ENCODE measurements around the gene NPB. TPM values are rescaled to one million over a fixed set of nuclear protein-coding genes. Genes with fewer than 3 reads are reported as not detected.

The NPB gene
- total and polyA plus RNA-seq, 2 donors (not counting 1 experiment from before 2014, with no cell fraction given) = 0.44 TPM; not detected in 1

GRCh38 chr17:81858967-81859905, 42.8 kb upstream of the NPB start:
- Mint-ChIP-seq H3K9me3 (ENCODE audit: insufficient read depth) (no peaks in the 10 kb centered on the region), H3K27ac (peak overlapping the region; percentile 73), H3K4me3 (peak overlapping the region; percentile 90), H3K27me3 (no peaks in the 10 kb centered on the region), H3K4me1 (peaks cover 32% of the 10 kb centered on the region)
- H3K4me3 ChIP-seq (ENCODE audit: control extremely low read depth in 1 of 5, extremely low read depth in 1 of 5, insufficient read depth in 1 of 5, low read depth in 2 of 5, low read length in 4 of 5) = peak overlapping the region; percentile 58 to 80 (median 74)
- H4K20me1 ChIP-seq (ENCODE audit: control insufficient read depth, insufficient read depth, low read length, poor library complexity, severe bottlenecking) = peaks cover 33% of the 10 kb centered on the region
- no peak for ATAC-seq (ENCODE audit: low read depth)
- CTCF ChIA-PET = no interaction called here
- H3K36me3 ChIP-seq (replicated peaks in 1 of 2; ENCODE audit: control extremely low read depth in 1 of 2, control insufficient read depth in 1 of 2, extremely low read depth in 1 of 2, insufficient read depth in 2 of 2, low read length in 1 of 2) = peaks cover 4 to 28% of the 10 kb centered on the region in 2 experiments
- 77% methylated on average over 22 of the region's 23 CpGs for WGBS (ENCODE audit: insufficient coverage)
- H3K9ac ChIP-seq (ENCODE audit: low read length) = peak overlapping the region; percentile 84
- H3K79me2 ChIP-seq (ENCODE audit: control insufficient read depth, insufficient read depth, low read length) = peaks cover 52% of the 10 kb centered on the region
- no peaks in the 10 kb centered on the region for H3K9me3 ChIP-seq (ENCODE audit: control extremely low read depth in 1 of 3, control insufficient read depth in 2 of 3, insufficient read depth in 1 of 3, low read length in 2 of 3)
- POLR2A ChIA-PET = interaction anchor here (1.6 kb wide), 1 partner anchor 25 kb away, joined by 4 read pairs; no protein-coding TSS in a partner anchor
- TF ChIP-seq EZH2 (IDR thresholded peaks at IDR 0.05; ENCODE audit: borderline replicate concordance, insufficient read depth, low read depth, low read length, poor library complexity, severe bottlenecking) (no peak), CTCF (IDR thresholded peaks at IDR 0.05) (no peak)
- peak overlapping the region; percentile 76 for H2AFZ ChIP-seq (ENCODE audit: insufficient read depth, low read depth, low read length, poor library complexity, severe bottlenecking)
- H3K27me3 ChIP-seq (replicated peaks in 1 of 4; ENCODE audit: control extremely low read depth in 1 of 4, control insufficient read depth in 3 of 4, insufficient read depth in 4 of 4, low read length in 3 of 4) = no peaks in the 10 kb centered on the region
- intact Hi-C loops (cut with micrococcal nuclease) = no loop called here
- DNase-seq = peak; percentile 26
- peak overlapping the region; percentile 87 for H3K4me2 ChIP-seq (replicated peaks; ENCODE audit: low read depth, low read length, poor library complexity, severe bottlenecking)
- peak overlapping the region in 1 of 2 donors; percentile 85 for H3K27ac ChIP-seq (ENCODE audit: low read length in 2 of 2)
- H3K4me1 ChIP-seq (ENCODE audit: control insufficient read depth in 2 of 2, insufficient read depth in 2 of 2, low read length in 2 of 2) = peaks cover 17 to 26% of the 10 kb centered on the region in 2 donors

All from B cell (primary cell).